Cerebellar cortex (tissue), 1 donor: Measurements from ENCODE around the gene MAP2K2.

Experiments
- DNase-seq: peaks from one replicate; pipeline ENCODE4 v3.0.0-alpha.2; 2015; ENCODE audit warnings: low spot score

The MAP2K2 gene

DNA sequence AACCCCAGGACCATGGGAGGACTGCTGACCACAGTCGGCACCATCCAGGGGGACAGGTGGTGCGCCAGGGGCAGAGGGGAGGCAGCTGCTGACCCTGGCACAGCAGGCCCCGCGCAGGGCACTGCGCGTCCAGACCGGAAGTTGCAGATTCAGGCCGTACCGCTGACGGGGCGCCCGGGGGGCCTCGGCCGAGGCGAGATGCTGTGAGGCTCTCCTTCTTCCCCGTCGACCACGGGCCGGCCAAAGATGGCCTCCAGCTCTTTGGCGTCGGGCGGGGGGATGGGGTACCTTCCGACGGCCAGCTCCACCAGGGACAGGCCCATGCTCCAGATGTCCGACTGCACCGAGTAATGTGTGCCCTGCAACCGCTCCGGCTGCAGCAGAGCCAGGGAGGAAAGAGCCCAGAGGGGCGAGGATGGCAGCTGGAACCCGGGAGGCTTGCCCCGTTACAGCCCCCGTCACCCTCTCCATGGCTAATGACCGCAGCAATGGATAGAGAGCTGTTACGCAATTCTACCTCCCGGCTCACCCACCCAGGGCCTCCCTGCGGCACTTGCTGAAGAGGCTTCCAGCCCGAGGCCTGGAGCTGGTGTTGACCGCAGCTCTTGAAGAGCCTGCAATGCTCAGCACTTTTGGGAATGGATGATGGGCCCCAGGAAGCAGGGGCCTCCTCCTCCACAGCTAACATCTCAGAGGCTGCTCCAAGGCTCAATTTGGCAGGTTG lies 24.7 kb downstream of the MAP2K2 start:
- DNase-seq, result no peak

DNA sequence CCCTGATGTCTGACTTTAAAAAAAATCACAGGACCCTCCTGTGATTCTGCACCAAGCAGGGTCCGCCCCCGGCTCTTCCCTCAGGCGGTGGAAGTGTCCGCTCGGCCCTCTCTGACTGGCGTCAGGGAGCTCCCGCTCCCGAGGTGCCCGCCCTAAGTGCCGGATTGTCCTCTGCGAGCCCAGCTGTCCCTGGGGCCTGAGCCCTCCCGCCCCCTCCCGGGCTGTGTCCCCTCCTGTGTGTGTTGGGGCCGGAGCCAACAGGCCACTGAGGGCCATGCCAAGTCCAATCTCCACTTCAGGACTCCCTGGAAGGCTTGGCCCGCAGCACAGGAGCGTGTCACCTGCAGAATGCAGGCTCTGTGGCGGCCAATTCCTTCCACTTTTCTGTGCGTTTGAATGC lies 25.4 kb downstream of the MAP2K2 start:
- DNase-seq, result peak; percentile 60

DNA sequence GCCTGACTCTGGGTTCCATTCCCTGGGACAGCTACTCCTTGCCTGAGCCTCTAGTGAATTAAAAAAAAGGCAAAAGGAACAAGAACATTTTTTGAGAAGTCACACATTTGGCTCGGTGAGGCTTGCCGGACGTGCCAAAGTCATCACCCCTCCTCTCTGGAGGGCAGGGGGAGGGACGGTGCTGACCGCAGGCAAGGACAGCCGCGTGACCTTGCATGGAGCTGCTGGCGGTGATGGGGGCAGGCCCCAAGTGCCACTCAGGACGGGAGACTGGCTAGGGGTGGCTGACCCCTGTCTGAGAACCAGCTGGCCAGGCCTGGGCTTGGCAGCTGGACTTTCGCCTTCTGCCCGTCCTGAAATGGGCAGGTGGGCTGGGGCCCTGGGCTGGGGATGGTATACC lies 26.4 kb downstream of the MAP2K2 start:
- no peak for DNase-seq

DNA sequence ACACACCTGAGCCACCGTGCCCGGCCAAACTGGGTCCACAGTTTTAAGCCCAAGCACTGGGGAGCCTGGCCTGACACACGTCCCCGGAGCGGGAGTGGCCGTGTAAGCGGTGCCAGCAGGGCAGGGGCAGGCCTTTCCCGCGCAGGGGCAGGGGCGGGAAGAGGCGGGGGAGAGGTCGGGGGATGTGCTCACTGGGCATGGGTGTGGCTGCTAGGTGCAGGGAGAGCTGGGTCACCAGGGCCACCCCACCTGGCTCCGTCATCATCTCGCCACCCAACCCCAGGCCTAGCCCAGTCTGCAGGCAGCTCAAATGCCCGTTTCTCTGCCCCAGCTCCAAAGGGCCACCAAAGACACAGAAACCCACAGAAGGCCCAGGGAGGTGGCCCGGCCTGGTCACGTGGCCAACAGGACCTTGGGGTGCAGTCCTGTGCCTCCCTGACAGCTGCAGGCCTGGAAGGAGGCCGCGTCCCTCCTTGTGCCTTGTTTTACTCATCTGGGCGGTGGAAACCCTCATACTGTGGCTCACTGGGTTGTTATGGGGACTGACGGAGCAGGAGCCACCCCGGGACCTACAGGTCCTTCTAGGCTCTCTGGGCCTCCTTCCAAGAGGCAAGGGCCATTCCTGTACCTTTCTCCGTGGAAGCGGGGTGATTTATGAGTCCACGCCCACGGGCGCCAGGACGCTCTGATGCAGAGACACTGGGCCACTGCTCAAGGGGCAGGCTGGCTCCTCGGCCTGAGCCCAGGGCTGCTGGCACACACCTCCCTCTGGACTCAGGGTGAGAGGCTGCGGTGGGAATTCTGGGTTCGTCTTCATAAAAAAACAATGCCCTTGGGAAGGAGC lies 27.7 kb downstream of the MAP2K2 start:
- DNase-seq, result no peak

DNA sequence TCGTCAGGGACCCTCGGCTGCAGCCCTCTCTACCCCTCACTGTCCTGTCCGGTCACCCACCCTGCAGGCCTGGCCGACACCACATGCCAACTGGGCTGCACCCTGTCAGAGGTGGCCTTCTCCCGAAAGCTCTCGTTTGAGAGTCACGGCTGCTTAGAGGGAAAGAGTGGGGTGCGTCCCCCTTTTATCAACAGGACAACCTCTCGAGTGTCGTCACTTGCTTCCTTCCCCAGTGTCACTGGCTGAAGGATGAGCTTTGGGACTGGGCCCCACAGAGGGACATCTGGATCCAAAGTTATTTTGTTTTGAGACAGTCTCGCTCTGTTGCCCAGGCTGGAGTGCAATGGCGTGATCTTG lies 28.5 kb downstream of the MAP2K2 start:
- DNase-seq, result no peak

DNA sequence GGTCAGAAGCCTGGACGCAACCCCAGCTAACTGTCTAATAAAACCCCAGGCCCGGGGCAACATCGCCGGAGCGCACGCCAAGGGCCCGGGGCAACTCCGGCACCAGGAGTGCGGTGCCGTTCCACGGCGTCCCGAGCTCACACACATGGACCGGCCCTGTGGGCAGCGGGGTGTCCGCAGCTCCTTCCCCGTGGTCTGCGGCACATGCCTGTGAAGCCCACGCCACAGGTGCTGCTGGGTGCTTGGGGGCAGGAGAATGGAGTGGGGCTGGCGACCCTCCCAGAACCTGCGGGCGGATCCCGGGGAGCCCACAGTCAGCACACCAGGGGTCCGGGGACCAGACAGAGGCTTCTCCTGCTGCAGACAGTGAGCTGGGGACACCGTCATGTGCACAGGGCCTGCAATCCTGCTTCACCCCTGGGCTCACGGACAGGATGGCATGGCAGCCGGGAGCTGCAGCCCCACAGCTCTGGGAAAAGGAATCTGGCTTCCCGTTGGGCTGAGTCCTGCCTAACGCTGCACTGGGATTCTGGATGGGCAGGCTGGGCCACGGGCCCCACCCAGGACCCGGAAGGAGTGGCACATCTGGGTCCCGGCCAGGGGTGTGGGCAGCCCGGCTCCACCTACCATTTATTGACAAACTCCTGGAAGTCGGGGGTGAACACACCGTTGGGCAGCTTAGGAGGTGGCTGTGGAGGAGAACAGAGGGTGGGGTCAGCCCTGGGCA lies 29.0 kb downstream of the MAP2K2 start:
- DNase-seq, result no peak

DNA sequence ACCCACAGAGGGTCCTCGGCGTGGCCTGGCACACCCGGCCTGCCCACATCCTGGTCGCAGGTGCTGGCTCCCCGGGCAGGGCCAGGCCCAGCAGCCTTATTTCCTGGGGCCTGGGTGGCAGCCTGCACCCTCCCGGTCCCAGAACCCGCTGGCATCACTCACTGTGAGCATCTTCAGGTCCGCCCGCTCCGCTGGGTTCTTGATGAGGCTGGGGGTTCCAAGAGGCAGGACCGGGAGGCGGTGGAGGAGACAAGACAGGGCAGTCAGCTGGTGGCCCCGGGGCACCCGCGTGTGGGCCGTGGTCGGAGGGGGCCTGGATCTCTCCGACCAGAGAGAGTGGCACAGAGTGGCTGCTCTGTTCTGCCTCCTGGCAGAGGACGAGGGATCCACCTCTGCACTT lies 29.6 kb downstream of the MAP2K2 start:
- DNase-seq, result no peak

DNA sequence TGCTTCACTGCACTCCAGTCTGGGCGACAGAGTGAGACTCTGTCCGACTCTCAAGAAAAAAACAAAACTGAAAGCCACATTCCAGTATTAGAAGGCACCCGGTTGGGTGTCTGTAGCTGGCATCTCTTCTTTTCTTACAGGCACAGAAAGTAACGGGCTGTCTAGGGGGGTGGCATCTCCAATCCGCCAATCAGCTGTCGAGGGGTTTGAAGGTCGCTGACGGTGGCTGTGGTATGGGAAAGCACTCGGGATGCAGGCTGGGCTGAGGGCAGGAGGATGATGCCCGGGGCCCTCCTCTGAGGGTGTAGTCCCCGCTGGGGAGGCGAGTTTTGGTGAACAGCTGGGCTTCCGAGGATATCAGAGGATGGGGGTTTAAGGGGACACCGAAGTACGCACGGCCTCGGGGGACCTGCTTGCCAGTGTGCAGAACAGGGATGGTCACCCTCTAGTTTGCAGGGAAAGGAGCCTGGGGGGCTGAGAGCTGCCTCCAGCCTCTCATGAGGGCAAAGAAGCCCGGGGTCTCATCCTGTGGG lies 30.2 kb downstream of the MAP2K2 start:
- DNase-seq, result no peak

DNA sequence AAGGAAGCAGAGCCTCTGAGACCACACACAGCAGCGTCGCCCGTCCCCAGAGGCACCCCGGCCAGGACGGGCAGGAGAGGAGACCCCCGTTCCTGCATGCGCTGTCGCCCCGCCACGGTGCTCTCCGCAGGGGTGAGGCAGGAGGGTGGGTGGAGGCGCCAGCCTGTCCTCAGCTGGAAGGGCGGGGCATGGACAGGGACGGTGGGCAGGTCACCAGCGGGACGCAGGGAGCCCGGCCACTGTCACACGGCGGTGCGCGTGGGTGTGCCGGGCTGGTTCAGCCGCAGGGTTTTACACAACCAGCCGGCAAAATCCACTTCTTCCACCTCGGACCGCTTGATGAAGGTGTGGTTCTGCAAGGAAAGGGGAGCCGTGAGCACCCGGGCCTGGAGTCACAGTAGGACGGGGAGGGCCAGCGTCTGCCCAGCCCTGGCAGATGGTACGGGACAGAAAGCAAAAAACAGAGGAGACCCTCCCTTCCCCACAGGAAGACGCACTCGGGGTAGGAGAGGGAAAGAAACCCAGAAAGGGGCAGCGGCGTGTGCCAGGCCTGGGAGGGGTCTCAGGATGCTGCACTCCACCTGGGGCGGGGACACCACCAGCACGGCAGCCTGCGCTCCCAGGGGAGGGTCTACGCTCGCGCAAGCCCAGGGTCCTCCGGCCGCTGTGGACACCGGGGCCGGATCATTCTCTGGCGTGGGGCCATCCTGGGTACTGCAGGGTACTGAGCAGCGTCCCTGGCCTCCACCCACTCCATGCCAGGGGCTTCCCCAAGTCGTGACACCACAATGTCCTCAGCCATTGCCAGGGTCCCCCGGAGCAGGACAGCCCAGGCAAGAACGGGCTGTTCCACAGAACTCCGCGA lies 33.3 kb downstream of the MAP2K2 start:
- DNase-seq, result no peak

DNA sequence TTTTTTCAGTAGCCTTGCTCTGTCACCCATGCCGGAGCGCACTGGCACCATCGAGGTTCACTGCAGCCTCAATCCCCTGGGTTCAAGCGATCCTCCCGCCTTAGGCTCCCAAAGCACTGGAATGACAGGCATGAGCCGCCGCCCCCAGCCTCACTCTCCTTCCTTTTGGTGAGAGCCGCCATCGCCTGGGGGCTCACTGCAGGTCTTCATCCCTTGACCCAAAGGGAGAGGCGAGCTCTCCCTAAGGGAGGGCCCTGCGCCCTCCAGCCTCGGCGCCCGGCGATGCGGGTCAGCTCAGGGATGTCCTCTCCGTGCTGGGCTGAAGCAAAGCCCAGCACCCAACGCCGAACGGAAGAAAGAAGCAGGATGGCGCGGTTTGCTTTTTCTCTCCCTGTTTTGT lies 34.0 kb downstream of the MAP2K2 start:
- no peak for DNase-seq

DNA sequence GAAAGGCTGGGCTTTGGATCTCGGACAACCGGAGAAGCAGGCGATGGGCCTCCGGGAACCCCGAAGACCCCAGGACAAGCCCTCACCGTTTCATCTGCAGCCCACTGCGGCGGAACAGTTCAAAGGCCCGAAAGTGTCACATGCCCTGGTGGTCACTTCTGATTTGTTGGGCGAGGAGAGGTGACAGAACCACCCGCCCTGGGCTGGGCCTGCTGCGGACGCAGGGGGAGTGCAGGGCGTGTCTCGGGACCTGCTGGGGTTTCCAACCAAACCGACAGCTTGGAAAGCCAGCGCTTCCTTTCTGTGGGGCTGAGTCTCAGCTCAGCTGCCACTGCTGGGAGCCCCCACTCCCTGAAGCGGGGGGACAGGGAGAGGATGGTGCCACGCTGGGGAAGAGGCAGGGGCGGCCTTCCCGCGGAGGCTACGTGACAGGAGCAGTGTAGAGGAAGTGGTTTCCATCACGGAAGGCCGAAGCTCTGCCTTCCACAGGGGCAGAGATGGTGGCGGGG lies 34.5 kb downstream of the MAP2K2 start:
- DNase-seq, result no peak

DNA sequence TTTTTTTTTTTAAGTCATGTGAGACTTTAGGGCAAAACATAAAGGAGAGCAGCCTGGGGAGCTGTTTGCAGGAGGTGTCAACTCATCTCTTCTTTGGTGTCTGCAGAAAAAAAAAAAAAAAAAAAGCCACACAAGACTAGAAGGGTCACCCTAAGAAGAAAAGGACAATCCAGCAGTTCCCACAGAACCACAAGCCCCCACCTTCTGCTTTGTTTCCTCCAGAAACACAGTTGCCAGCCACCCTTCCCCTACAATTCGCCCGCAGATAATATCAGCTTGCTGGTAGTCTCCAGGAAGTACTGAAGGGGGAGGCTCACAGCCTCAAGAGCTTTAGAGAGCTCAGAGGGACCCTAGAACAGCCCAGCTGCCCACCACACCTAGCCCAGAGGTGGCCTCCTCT lies 34.9 kb downstream of the MAP2K2 start:
- no peak for DNase-seq

DNA sequence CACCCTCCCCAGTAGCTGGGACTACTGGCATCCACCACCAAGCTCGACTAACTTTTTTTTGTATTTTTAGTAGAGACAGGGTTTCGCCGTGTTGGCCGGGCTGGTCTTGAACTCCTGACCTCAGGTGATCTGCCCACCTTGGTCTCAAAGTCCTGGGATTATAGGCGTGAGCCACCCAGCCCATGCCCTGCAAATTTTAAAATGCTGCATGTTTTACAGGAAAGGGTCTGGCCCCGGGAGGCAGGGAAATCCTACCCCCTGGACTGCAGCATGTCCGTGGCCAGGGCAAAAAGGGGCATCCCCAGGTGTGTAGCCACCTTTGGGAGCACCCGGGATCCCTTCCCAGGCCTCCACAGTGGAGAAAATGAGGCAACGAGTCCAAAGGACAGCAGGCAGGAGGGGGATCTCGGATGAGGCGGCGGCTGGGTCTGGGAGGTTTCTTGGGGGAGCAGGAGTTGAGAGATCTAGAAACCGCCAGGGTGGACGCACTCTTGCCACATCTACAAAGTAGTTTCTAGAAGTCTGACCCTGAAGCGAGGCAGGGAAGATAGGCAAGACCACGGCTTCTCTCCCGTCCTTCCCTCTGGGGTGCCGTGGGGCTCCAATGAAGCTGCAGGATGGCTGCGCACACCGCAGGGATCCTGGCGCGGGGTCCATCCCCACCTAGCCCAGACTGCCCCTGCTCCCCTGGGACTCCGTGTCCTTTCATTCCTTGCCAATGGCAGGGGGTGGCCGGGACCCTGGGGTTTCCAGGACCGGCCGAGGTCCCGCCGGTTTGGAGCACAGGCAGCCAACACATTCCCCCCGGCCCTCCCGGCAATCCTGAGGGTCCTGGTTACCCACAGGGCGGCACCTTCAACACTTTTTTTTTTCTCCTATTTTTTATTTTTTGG lies 35.9 kb downstream of the MAP2K2 start:
- no peak for DNase-seq

DNA sequence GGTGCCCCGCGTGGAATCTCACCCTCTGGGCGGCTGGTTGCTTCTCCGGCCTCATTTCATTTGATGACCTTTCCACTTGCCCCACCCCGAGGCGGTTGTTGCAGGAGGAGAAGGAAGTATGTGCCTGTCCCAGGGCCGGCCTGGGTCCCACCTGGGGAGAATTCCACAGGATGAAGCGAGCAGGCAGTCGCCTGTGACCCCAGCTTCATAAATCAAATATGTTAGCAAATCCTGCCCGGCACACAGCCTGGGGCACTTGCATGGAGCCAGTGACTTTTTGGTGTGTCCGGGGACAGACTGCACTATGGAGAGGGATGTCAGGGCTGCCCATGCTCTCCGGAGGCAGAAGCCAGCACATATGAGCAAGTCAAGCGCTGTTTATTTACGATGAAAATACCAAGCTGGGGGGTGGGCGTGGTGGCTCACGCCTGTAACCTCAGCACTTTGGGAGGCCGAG lies 37.5 kb downstream of the MAP2K2 start:
- DNase-seq, result no peak

DNA sequence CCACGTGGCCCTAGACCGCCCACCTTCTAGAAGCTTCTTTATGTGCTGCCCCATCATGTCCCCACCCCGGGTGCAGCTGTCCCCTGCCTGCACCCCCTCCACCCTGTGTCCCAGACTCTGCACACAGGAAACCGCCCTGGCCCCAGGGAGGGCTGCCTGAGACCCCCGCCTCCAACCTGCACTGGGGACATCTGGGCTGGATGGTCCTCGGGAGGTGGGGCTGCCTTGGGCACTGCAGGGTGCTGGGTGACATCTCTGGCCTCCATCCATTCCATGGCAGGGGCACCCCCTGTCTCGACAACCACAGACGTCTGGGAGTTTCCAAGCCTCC lies 39.4 kb downstream of the MAP2K2 start:
- no peak for DNase-seq

DNA sequence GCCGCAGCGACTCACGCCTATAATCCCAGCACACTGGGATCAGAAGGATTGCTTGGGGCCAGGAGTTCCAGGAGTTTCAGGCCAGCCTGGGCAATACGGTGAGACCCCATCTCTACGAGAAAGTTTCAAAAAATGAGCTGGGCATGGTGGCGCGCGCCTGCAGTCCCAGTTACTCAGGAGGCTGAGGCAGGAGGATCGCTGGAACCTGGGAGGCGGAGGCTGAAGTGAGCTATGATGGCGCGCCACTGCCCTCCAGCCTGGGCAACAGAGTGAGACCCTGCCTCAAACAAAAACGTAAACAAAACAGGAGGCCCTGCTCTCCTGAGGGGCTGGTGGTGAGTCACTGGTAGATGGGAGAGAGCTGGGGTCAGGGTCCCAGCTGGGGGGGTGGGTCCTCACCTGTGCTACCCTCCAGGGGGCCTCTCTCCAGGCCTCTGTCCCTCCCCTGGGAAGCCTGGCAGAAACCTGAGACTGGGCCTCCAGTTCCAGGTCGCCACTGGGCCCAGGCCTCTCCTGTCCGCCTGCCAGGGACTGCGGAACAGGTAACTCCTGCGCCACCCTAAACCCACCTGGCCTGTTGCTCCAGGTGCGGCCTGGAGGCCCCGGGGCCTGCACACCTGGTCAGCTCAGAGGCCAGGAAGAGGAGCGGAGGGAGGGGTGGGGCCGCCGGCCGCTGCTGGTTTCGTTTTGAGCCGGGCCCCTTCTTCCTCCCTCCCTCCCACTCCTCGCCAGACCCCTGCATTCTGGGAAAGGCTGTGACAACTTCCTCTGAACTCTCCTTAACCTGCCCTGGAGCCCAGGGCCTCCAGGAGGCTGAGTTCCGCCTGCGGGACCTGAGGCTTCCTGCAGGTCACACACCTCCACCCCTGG lies 40.0 kb downstream of the MAP2K2 start:
- DNase-seq, result no peak

DNA sequence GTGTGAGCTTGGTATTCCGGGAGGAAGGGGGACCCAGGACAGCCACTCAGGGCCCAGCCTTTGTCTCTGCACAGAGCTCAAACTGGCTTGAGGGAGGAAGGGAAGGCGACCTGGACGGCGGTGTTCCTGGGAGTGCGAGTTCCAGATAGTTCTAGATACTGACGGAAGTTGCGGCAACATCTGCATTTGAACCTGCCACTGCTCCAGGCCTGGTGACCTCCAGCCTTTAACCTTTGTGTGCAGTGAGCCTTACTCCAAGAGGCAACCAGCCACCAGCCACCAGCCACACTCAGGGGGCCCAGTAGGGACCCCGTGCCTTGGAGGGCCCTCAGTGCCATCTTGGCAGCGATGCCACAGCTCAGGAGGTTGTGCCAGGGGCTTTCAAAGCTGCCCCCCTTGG lies 41.8 kb downstream of the MAP2K2 start:
- no peak for DNase-seq

DNA sequence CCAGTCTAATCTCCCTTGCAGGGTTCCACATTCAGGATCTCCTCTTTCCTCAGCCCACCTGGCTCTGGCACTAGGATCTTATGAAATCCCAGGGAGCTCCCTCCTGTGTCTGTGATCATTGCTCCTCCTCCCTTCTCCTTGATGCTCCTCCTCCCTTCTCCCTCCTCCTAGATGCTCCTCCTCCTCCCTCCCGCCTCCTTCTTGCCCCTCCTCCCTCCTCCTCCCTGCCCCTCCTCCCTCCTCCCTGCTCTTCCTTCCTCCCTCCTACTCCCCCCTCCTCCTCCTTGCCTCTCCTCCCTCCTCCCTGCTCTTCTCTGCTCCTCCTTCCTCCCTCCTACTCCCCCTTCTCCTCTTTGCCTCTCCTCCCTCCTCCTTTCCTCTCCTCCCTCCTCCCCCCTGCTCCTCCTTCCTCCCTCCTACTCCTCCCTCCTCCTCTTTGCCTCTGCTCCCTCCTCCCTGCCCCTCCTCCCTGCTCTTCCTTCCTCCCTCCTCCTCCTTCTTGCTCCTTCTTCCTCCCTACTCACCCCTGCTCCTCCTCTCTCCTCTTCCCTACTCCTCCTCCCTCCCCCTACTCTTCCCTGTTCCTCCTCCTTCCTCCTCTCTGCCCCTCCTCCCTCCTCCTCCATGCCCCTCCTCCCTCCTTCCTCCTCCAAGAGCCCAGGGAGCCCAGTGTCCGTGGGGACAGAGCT lies 42.3 kb downstream of the MAP2K2 start:
- DNase-seq, result no peak

DNA sequence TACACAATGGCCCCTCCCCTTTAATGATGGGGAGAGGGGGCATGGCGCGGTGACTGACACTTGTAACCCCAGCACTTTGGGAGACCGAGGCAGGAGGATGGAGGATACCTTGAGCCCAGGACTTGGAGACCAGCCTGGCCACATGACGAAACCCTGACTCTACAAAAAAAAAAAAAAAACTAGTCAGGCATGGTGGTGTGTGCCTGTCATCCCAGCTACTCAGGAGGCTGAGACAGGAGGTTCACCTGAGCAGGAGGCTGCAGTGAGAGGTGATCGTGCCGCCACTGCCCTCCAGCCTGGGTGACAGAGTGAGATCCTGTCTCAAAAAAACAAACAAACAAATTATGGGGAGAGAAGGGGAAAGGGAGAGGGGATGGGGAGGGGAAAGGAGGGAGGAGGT lies 43.4 kb downstream of the MAP2K2 start:
- no peak for DNase-seq
